22Rv1 (cell line): ENCODE measurements around the gene RABGAP1L.

Experiments used
- CTCF ChIP-seq: fragments of 450-650 bp; IDR thresholded peaks from 2 replicates; pipeline ENCODE4 v1.5.1; 2017; ENCODE audit warnings: mild to moderate bottlenecking
- ZFX ChIP-seq: fragments of 450-650 bp; IDR thresholded peaks from 2 replicates; pipeline ENCODE4 v1.6.1; 2017; ENCODE audit warnings: antibody characterized with exemption, borderline replicate concordance

DNA sequence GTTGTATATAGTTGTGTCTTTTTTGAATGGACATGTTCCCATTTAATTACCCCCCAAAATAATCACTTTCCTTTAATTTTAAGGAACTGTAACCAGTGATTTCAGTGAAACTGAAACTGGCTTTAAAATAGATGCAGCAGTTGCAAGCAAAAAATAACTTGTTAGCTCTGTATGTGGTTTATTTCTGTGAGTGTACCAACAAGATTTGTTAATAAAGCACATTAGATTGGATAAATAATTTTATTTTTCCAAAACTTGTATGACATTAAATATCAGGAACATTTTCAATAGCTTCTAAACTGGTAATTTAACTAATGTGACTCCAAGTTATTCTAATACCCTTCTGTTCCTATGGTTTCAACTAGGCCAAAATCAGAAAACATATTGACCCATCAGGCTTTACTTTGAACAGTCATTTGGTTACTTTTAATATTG, 656.2 kb downstream of the RABGAP1L start:
- TF ChIP-seq CTCF (no peak), ZFX (no peak)
